ENCODE results near the gene IQGAP2. TPM values are rescaled to one million over a fixed set of nuclear protein-coding genes. Genes with fewer than 3 reads are reported as not detected.

Gene IQGAP2
- total RNA-seq, 1 donor from 2014 or later = 8.8 TPM

- Mint-ChIP-seq H3K9me3 (no peaks in the 10 kb centered on the region), H3K27me3 (no peaks in the 10 kb centered on the region), H3K27ac (no peak overlapping the region), H3K4me1 (peaks cover 10% of the 10 kb centered on the region), H3K4me3 (no peak overlapping the region), H3K36me3 (ENCODE audit: low read depth) (peaks cover 4% of the 10 kb centered on the region)
- no peak for TF ChIP-seq CTCF (IDR thresholded peaks at IDR 0.05)
- DNase-seq = no peak
- ChIA-PET CTCF (no interaction called here), POLR2A (no interaction called here)
- no peak for ATAC-seq (ENCODE audit: low read depth)
- intact Hi-C loops (cut with micrococcal nuclease) = no loop called here
These were observed 278.2 kb downstream of the IQGAP2 start for GRCh38 chr5:76681287-76681686.

- intact Hi-C loops (cut with micrococcal nuclease) = no loop called here
- no peak overlapping the region for H3K27ac Mint-ChIP-seq
- ATAC-seq (ENCODE audit: low read depth) (no peak), DNase-seq (no peak)
- H3K27me3 Mint-ChIP-seq = no peaks in the 10 kb centered on the region
- H3K4me3 Mint-ChIP-seq = no peak overlapping the region
- H3K36me3 Mint-ChIP-seq (ENCODE audit: low read depth) = peaks cover 5% of the 10 kb centered on the region
- ChIA-PET CTCF (no interaction called here), POLR2A (no interaction called here)
- no peak for TF ChIP-seq CTCF (IDR thresholded peaks at IDR 0.05)
- H3K9me3 Mint-ChIP-seq = no peaks in the 10 kb centered on the region
- peaks cover 10% of the 10 kb centered on the region for H3K4me1 Mint-ChIP-seq
These were observed 279.3 kb downstream of the IQGAP2 start for GRCh38 chr5:76682387-76682786.

DNA sequence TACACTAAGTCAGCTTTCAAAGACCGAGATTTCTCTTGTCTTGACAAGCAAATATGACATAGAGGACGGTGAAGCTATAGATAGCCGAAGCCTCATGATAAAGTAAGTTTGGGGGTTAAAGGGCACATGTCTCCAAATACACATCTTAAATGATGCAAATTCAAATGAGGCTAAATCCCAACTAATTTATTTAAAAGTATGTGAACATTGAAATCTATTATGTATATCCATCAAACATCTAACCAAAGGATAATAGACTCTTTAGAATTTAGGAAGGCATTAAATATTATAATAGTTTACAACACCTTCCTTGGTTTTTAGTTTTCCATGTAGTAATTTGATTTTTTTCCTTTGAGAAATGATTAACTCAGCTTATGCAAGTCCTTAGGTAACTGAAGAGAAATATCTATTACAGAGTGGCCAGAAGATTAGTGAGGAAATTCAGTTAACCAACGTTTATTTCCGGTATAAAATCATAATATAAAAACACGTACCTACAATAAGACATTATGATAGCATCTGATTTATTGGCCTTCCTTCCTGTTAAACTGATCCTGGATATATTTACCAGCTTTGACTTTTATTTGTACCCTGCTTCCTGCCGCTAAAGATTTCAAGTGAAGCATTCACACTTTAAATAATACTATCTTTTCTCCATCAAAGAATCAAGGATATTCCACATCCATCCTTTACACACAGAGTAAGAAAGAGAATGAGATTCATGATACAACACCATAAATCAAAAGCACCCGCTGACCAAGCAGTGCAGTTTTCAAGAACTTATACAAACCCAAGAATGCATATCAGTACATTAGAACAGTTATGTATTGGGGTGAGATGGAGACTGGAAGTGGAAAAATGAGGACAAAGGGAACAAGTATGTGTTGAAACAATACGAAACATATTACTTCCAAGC, 281.0 kb downstream of the IQGAP2 start:
- DNase-seq (no peak), ATAC-seq (ENCODE audit: low read depth) (no peak)
- peaks cover 5% of the 10 kb centered on the region for H3K36me3 Mint-ChIP-seq (ENCODE audit: low read depth)
- H3K27ac Mint-ChIP-seq = no peak overlapping the region
- CTCF ChIA-PET = no interaction called here
- intact Hi-C loops (cut with micrococcal nuclease) = no loop called here
- no peak overlapping the region for H3K4me3 Mint-ChIP-seq
- peaks cover 10% of the 10 kb centered on the region for H3K4me1 Mint-ChIP-seq
- H3K9me3 Mint-ChIP-seq = no peaks in the 10 kb centered on the region
- H3K27me3 Mint-ChIP-seq = no peaks in the 10 kb centered on the region
- TF ChIP-seq CTCF (IDR thresholded peaks at IDR 0.05) = no peak
- POLR2A ChIA-PET = no interaction called here

DNA sequence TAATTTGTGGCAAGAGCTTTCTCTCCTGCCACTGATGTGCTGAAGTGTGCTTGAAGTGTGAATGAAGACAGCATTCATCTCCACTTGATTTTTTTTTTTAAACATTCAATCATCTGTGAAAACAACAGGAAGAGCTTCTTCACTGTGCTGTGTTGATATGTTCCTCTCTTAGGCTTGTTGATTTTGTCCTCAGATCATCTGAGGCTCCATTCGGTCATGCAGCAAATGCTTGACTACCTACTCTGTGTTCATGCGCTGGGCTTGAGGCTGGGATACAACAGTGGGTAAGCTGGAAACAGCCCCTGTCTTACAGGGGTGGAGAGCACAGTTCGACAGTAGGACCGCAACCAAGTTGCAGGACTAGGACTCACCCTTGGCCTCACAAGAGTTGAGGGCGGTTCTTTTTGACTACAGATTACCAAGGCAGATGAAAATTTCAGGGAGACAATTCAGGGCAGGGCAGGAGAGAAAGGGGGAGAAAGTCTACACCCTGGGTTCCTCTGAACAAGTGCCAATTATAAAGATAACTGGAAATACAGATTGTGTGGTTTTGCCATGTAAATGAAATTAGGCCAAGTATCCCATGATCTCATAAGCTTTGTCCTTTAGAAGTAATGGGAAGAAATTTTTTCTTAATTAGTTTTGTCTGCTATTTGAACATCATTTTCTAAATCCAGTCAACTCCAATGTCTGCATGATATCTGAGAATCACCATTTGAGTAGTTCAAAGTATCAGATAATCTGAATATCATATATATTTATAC, 281.9 kb downstream of the IQGAP2 start:
- Mint-ChIP-seq H3K27me3 (no peaks in the 10 kb centered on the region), H3K4me3 (no peak overlapping the region), H3K4me1 (peaks cover 10% of the 10 kb centered on the region), H3K27ac (no peak overlapping the region), H3K9me3 (no peaks in the 10 kb centered on the region), H3K36me3 (ENCODE audit: low read depth) (peaks cover 5% of the 10 kb centered on the region)
- CTCF ChIA-PET = no interaction called here
- POLR2A ChIA-PET = interaction anchor here (0.5 kb wide), 1 partner anchor 413 kb away, joined by 3 read pairs; no protein-coding TSS in a partner anchor
- intact Hi-C loops (cut with micrococcal nuclease) = no loop called here
- ATAC-seq (ENCODE audit: low read depth) (no peak), DNase-seq (no peak)
- TF ChIP-seq CTCF (IDR thresholded peaks at IDR 0.05) = no peak

GRCh38 chr5:76685704-76686103, 282.6 kb downstream of the IQGAP2 start:
- H3K9me3 Mint-ChIP-seq = no peaks in the 10 kb centered on the region
- H3K27ac Mint-ChIP-seq = no peak overlapping the region
- CTCF ChIA-PET = no interaction called here

More at GRCh38 chr5:76685704-76686103, 282.6 kb downstream of the IQGAP2 start:
- no peak for TF ChIP-seq CTCF (IDR thresholded peaks at IDR 0.05)
- Mint-ChIP-seq H3K4me1 (peaks cover 10% of the 10 kb centered on the region), H3K36me3 (ENCODE audit: low read depth) (peaks cover 5% of the 10 kb centered on the region), H3K27me3 (no peaks in the 10 kb centered on the region), H3K4me3 (no peak overlapping the region)
- intact Hi-C loops (cut with micrococcal nuclease) = no loop called here
- POLR2A ChIA-PET = no interaction called here
- ATAC-seq (ENCODE audit: low read depth) = no peak
- DNase-seq = no peak

Data from activated B cell treated with CpG ODN at 0.5 μM for 24 hours (primary cell).